GM18870 (cell line): ENCODE results near the gene GALT.
"Not testable (repeated sequence)": the region's sequence is repeated elsewhere in the genome, so short reads cannot be mapped to it uniquely, and the experiment has no call there.

ENCODE experiments used
- ATAC-seq: cut with Tn5 transposase; IDR thresholded peaks from one replicate; pipeline ENCODE4 v1.9.1; 2021; ENCODE audit warnings: moderate library complexity; ENCODE audit not compliant: unreplicated experiment

The GALT gene

GRCh38 chr9:34625186-34625486 is 21.3 kb upstream of the GALT start:
- ATAC-seq = no peak

DNA sequence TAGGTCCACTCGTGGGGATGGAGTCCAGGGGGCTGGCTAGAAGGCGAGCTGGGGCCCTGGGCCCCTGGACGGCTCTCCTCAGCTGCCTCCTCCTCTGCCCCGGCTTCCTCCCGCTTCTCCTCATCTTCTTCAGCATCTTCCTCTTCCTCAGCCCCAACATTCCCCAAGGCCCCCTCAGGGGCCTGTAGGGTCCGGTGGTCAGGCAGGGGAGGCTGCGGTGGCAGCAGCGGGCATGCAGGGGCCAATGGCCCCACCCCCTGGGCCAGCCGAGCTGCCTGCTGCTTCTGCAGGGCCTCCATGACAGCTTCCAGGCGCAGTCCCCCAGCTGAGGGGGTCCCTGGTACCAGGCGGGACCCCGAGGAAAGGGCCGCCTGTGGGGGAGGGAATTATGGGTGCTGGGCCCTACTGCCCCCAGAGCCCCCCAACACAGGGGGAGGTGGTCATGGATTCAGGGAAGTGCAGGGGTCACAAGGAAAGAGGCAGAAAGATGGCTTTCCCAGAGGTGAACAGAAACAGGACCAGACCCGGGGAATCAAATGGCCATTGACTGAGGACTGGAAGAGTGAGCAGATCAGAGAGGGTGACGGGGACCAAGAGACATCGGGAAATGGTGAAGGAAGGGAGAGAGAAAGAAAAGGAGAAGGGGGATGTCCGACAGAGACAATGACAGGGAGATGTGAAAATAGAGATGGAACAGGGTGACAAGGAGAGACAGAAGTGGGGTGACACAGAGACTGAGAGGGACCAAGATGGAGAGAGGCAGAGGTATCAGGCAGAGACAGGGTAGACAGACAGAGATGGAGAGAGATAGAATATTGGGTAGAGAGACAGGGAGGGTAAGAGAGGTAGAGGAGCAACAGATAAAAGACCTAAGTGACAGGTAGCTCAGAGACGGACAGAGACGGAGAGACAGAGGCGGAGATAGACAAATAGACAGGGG is 18.5 kb upstream of the GALT start:
- no peak for ATAC-seq

DNA sequence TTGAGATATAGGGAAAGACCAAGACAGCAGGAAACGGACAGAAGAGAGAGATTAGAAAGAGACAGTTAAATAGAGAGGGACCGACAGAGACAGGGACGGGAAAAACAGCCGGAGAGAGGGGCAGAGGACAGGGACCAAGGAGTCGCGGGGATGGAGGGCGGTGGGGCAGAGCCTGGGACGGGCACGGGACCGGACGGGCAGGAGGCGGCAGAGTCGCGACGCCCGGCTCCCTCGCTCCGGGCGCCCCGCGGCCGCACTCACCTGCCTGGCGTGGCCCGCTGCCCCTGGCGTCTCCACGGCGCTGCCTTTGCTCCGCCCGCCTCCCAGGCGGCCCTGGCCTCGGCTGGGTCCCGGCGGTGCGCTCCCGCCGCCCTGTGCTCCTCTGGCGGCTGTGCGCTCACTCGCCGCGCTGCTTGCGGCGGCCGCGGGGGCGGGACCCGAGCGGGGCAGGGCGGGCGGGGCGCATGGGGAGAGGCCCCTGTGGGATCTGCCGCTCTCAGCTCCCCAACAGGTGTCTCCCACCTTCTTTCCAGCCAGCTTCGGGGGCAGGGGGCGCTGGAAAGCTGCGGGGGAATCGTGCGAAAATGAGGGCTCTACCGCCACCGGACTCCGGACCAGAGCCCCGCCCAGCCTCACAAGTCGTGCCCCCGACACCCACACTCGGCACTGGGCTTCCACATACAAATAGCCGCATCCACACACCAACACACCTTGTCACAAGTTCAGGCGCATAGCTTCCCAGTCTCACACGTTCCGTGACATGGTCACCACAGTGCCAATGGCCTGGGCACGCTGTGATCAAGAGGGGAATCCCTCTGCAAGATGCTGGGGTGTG is 17.6 kb upstream of the GALT start, which contains the start of gene ARID3C:
TSS of gene ARID3C (minus strand) at position 411 of the 835 bp plus-strand sequence. CDS start 1,052 bp downstream, outside the sequence.
- no peak for ATAC-seq

DNA sequence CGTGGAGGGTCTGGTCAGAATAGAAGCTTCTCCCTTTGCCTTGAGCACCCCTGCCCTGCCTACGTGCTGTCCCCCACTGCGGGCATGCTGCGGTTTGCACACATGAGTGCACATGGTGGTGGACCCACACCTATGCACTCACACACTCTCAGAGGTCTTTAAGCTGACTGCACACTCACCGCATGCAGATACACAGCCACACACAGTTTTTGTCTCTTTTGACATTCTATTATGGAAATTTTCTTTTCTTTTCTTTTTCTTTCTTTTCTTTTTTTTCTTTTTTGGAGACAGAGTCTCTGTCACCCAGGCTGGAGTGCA is 17.0 kb upstream of the GALT start:
- no peak for ATAC-seq

DNA sequence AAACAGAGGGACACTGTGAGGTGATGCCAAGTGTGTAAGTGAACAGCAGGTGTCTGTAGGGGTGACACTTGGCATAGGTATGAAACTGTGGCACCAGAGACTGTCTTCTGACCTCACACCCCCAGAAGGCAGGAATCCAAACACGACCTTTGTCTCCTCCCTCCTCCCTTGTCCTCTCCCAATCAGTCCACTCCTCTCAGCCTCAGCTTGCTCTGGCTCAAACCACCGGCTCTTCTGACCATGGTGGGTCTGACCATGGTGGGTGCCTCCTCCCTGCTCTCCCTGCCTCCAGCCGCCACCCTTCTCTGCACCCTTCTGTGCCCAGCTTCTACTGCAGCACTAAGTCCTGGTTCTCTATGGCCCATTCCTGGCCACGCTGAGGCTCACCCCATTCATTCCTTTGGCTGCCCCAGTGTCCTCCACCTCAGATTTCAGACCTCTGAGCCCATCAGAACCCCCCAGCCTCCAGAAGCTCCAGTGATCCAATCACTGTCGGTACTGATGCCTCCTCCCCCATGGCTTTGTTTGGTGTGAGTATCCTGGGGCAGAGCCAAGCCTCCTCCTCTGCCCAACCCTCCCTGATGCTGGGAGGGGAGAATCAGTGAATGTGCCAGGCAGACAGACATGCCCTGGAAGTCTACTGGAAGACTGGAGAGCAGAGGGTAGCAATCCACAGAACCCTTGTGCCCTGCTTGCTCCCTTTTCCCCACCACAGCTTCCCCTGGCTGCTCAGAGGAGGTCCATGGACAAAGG is 15.9 kb upstream of the GALT start:
- ATAC-seq = no peak

- no peak for ATAC-seq
Measured at GRCh38 chr9:34633166-34633565, 13.3 kb upstream of the GALT start.

DNA sequence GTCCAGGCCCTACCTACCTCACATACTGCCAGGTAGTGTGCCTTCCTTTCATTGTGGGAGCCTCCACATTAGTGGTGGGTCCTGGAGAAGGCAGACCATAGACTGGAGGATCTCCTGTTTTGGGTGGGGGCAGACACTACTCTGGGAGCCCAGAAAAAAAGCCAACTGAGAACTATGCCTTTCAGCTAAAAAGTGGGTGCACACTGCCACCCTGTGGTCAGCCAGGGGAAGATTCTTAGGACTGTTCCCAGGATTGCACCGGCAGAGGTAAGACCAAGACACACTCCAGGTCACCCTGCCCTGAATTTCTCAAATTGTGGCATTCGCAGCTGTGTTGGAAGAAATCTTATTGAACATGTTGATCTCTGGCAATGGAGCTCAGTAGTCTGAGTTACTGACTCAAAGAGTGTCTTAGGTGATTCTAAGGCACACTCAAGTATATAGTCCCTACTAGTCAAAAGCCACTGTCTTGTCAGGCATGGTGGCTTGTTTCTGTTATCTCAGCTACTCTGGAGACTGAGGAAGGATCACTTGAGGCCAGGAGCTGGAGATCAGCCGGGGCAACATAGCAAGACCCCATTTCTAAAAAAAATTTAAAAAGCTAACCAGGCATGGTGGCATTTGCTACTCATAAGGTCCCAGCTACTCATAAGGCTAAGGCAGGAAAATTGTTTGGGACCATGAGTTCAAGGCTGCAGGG is 12.5 kb upstream of the GALT start:
- no peak for ATAC-seq

DNA sequence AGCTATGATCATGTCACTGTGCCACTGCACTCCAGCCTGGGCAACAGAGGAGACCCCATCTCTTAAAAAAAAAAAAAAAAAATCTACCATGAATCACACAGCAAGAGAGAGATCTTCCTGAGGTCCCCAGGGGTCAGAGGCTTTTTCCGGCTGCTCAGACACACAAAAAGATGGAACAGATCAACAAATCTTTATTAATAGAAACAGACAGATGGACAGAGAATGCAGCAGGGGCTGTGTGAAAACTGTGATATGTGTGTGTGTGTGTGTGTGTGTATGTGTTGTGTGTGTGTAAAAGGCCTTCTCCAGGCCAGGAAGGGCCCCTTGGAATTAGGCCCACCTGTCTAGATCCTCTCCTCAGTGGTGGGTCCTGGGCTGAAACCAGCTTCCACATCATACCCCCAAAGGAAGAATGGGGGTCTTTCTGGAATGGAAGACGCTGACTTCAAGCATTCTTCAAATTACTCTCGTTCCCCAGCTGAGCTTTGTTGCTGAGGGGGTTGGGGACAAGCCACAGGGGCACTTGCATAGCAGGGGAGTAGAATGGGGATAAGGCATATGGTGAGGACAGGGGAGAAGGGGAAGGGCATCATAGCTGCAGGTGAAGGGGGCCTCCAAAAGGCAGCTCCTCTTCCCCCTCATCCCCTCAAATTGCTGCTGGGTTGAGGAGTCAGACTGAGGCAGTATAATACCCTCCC is 11.8 kb upstream of the GALT start:
- ATAC-seq = no peak

GRCh38 chr9:34635556-34635955 is 10.9 kb upstream of the GALT start:
- no peak for ATAC-seq

DNA sequence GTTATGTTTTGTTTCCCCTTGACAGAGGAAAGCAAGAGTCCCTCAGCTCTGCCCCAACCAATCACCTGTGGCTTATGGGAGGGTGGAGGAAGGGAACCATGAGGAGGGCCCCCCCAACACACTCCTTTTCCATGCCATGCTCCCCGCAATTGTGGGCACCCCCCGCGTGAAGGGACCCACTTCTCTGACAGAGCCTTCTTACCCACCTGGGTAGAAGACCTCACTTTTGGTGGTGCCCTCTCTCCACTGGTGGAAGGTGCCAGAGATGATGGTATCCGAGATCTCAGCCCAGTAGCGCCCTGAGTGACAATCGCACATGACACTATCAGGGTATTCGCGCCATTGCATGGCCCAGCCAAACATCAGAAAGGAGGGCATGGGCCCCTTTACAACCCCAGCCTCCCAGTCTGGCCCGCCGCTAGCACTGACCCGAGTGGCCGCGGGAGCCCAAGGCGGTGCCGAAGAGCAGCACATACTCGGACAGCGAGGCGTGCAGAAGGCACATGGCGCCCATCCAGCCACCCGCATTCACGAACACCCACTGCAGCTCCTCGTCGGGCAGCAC is 9.6 kb upstream of the GALT start:
- ATAC-seq = peak; percentile 21

DNA sequence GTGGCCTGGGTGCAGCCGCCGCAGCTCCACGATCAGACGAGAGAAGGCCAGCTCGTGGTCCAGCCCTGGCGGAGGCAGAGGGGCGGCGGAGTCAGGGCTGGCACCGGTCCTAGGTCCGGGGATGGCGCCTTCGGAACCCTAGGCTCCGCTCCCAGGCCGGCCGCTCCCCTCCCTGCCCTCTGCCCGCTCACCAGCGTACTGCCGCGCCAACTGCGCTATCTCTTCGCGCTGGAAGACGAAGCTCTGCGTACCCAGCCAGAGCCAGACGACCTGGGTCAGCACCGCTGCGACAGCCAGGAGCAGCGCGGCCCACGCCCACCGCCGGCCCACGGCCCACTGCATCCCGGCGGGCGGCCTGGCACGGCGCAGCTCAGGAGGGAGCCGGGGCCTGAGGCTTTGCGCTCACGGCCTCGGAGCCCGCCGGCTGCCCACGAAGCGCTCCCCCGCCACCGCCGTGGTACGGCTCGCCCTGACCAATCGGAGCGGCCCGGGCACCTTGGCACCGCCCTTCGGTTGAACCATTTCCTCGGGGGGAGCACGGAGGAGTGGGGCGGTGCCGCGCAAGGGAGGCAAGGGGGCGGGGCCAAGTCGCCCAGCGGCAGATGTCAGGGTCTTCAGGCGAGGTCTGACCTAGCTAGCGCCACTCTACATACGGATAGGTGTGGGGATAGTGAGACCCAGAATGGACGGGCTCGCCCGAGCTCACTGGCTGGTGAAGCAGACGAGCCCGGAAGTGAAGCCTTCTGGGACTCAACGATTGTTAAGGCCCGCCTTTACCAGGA is 8.9 kb upstream of the GALT start, which contains the start of gene SIGMAR1:
TSS of gene SIGMAR1 (minus strand) at position 432 of the 782 bp plus-strand sequence. CDS start at position 342, 90 bp downstream.
- ATAC-seq = peak; percentile 75

GRCh38 chr9:34638138-34638445 is 8.4 kb upstream of the GALT start:
- no peak for ATAC-seq

DNA sequence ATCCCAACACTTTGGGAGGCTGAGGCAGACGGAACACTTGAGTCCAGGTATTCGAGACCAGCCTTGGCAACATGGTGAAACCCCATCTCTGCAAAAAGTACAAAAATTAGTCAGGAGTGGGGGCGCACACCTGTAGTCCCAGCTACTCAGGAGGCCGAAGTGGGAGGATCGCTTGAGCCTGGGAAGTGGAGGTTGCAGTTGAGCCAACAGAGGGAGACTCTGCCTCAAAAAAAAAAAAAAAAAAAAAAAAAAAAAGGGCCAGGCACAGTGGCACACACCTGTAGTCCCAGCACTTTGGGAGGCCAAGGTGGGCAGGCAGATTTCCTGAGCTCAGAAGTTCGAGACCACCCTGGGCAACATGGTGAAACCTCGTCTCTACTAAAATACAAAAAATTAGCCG is 7.2 kb upstream of the GALT start:
- not testable (repeated sequence) for ATAC-seq

- ATAC-seq = no peak
Measured at GRCh38 chr9:34642679-34643078, 3.8 kb upstream of the GALT start.

GRCh38 chr9:34644766-34645314 is 1.6 kb upstream of the GALT start:
- ATAC-seq = no peak

DNA sequence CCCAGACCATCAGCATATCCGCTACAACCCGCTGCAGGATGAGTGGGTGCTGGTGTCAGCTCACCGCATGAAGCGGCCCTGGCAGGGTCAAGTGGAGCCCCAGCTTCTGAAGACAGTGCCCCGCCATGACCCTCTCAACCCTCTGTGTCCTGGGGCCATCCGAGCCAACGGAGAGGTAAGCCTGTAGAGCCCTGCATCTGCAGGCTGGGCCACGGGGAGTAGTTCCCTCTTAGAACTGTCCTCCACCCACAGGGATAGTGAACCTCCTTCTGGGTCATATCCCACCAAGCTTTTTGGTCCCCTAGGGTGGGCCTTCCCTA is 569 bp downstream of the GALT start:
- ATAC-seq = no peak

DNA sequence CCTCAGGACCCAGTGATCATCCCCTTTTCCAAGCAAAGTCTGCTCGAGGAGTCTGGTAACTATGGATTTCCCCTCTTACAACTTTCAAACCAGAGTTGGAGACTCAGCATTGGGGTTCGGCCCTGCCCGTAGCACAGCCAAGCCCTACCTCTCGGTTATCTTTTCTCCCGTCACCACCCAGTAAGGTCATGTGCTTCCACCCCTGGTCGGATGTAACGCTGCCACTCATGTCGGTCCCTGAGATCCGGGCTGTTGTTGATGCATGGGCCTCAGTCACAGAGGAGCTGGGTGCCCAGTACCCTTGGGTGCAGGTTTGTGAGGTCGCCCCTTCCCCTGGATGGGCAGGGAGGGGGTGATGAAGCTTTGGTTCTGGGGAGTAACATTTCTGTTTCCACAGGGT is 1.2 kb downstream of the GALT start:
- no peak for ATAC-seq

GRCh38 chr9:34648673-34649072 is 2.2 kb downstream of the GALT start:
- no peak for ATAC-seq

GRCh38 chr9:34650816-34651215 is 4.3 kb downstream of the GALT start:
- no peak for ATAC-seq
